Endothelial cell of umbilical vein (primary cell): ENCODE data around the gene TPH2. TPM values are rescaled to one million over a fixed set of nuclear protein-coding genes. Genes with fewer than 3 reads are reported as not detected.
A peak's percentile ranks its signal among the peaks of the same experiment; 100 is the strongest.

ENCODE experiments used
- BruUV-seq: library from RNA; stranded (reverse); fragments of 400-500 nt; replicated peaks from 2 replicates; lab custom pipeline; 2021; lab: Mats Ljungman, UMichigan
- CTCF ChIA-PET: fragments of 300-600, 350-600 bp; sonication (Branson Sonifier 250); formaldehyde crosslinking; loops from one replicate; lab custom pipeline; 2021; ENCODE audit warnings: antibody characterized with exemption, inconsistent platforms; lab: Charles Lee
- POLR2A ChIA-PET: fragments of 300-600, 350-600 bp; sonication (Branson Sonifier 250); formaldehyde crosslinking; loops from one replicate; lab custom pipeline; 2021; ENCODE audit warnings: antibody characterized with exemption, inconsistent platforms; lab: Charles Lee
- DNase-seq: peaks from one replicate; pipeline ENCODE4 v3.0.0-alpha.2; 2011; ENCODE audit warnings: low read depth, low spot score
- FAIRE-seq: peaks from 2 replicates; lab custom pipeline; 2011; peaks lifted over from hg19 to GRCh38; lab: Jason Lieb, UNC
- H2AFZ ChIP-seq: 2 replicates; pipeline ENCODE4 v1.6.0; 2012; ENCODE audit warnings: low read depth, low read length, control low read depth, inconsistent platforms
- H3K27ac ChIP-seq: 2 replicates; pipeline ENCODE4 v1.5.1; 2011; ENCODE audit warnings: low read depth, mild to moderate bottlenecking, control low read depth, low read length, moderate library complexity; ENCODE audit not compliant: insufficient read depth
- H3K27me3 ChIP-seq, 2 experiments: 2 replicates each; pipeline versions ENCODE4 v1.6.0 to v1.6.1; 2011; ENCODE audit warnings: low read length in 2 of 2, mixed read lengths in 1 of 2; ENCODE audit not compliant: control insufficient read depth in 2 of 2, insufficient read depth in 2 of 2
- H3K36me3 ChIP-seq, 2 experiments: 2 replicates in 1 of 2; 3 replicates in 1 of 2; pipeline ENCODE4 v1.5.1; 2011; ENCODE audit warnings: low read length in 2 of 2, mild to moderate bottlenecking in 1 of 2, moderate library complexity in 1 of 2; ENCODE audit not compliant: control insufficient read depth in 2 of 2, insufficient read depth in 2 of 2; ENCODE audit errors: extremely low read depth in 1 of 2
- H3K4me1 ChIP-seq: 3 replicates; pipeline ENCODE4 v1.5.1; 2011; ENCODE audit warnings: mild to moderate bottlenecking, low read length; ENCODE audit not compliant: control insufficient read depth, insufficient read depth; ENCODE audit errors: extremely low read depth
- H3K4me2 ChIP-seq: 2 replicates; pipeline ENCODE4 v1.6.1; 2011; ENCODE audit warnings: low read length, control low read depth, mixed read lengths; ENCODE audit not compliant: insufficient read depth
- H3K4me3 ChIP-seq, 3 experiments: fragments of 200-600 bp in 1 of 3; sonication (generic), shearing (Covaris generic) in 1 of 3; replicated peaks in 1 of 3; 2 replicates each; pipeline ENCODE4 v1.5.1; 2011 to 2016; ENCODE audit warnings: control low read depth in 3 of 3, low read length in 3 of 3, mild to moderate bottlenecking in 2 of 3, inconsistent platforms in 1 of 3, low read depth in 1 of 3, moderate library complexity in 1 of 3; ENCODE audit not compliant: insufficient read depth in 1 of 3
- H3K79me2 ChIP-seq: 2 replicates; pipeline ENCODE4 v1.6.0; 2012; ENCODE audit warnings: low read length, inconsistent platforms; ENCODE audit not compliant: control insufficient read depth, insufficient read depth
- H3K9ac ChIP-seq: replicated peaks from 2 replicates; pipeline ENCODE3; 2011; ENCODE audit warnings: low read length, control low read depth; ENCODE audit not compliant: insufficient read depth; ENCODE audit errors: extremely low read depth
- H3K9me1 ChIP-seq: replicated peaks from 3 replicates; pipeline ENCODE4 v1.6.0; 2011; ENCODE audit warnings: mild to moderate bottlenecking, low read length; ENCODE audit not compliant: control insufficient read depth, insufficient read depth; ENCODE audit errors: extremely low read depth
- H3K9me3 ChIP-seq: replicated peaks from 2 replicates; pipeline ENCODE4 v1.5.1; 2012; ENCODE audit warnings: low read length, inconsistent platforms; ENCODE audit not compliant: control insufficient read depth, insufficient read depth
- H4K20me1 ChIP-seq: replicated peaks from 2 replicates; pipeline ENCODE3; 2011; ENCODE audit warnings: mild to moderate bottlenecking, low read length; ENCODE audit not compliant: control insufficient read depth, insufficient read depth; ENCODE audit errors: extremely low read depth
- CTCF ChIP-seq, 2 donors: IDR thresholded peaks; 1 replicate in 1 of 2; 2 replicates in 1 of 2; pipeline ENCODE4 v1.5.1; 2011; ENCODE audit warnings: low read length in 2 of 2, mild to moderate bottlenecking in 2 of 2, moderate library complexity in 2 of 2, control low read depth in 1 of 2, inconsistent platforms in 1 of 2, low read depth in 1 of 2; ENCODE audit not compliant: insufficient read depth in 1 of 2; ENCODE audit errors: extremely low read depth in 1 of 2
- EZH2 ChIP-seq: IDR thresholded peaks from 2 replicates; pipeline ENCODE4 v1.6.1; 2012; ENCODE audit warnings: borderline replicate concordance, low read depth, mild to moderate bottlenecking, moderate library complexity, low read length, inconsistent platforms; ENCODE audit not compliant: severe bottlenecking
- FOS ChIP-seq: IDR thresholded peaks from 2 replicates; pipeline ENCODE4 v1.6.1; 2011; ENCODE audit warnings: mild to moderate bottlenecking, low read length, moderate library complexity, borderline replicate concordance; ENCODE audit not compliant: insufficient read depth
- GATA2 ChIP-seq: IDR thresholded peaks from 2 replicates; pipeline ENCODE4 v1.7.0; 2011; ENCODE audit warnings: low read depth, mild to moderate bottlenecking, moderate library complexity, mixed read lengths, low read length; ENCODE audit not compliant: insufficient read length, insufficient read depth
- JUN ChIP-seq: IDR thresholded peaks from 2 replicates; pipeline ENCODE4 v1.6.1; 2011; ENCODE audit warnings: borderline replicate concordance, low read depth; ENCODE audit not compliant: insufficient read length, insufficient read depth
- MAX ChIP-seq: IDR thresholded peaks from 2 replicates; pipeline ENCODE4 v1.6.1; 2011; ENCODE audit not compliant: insufficient read depth, insufficient read length
- MYC ChIP-seq: IDR thresholded peaks from one replicate; pipeline ENCODE4 v1.6.1; 2011; ENCODE audit warnings: mild to moderate bottlenecking, low read depth, low read length
- POLR2A ChIP-seq: IDR thresholded peaks from 2 replicates; pipeline ENCODE4 v1.6.1; 2012; ENCODE audit warnings: low read depth, mild to moderate bottlenecking, control low read depth, low read length
- POLR2AphosphoS5 ChIP-seq: IDR thresholded peaks from 2 replicates; pipeline ENCODE4 v1.6.1; 2012; ENCODE audit warnings: low read depth, mild to moderate bottlenecking, control low read depth, low read length, moderate library complexity; ENCODE audit not compliant: insufficient read depth
- dilution Hi-C: fragments of 300-500 bp; cut with MboI; formaldehyde crosslinking; loops from one replicate; pipeline ENCODE4 v1.15.0; 2019; ENCODE audit warnings: low sequenced_read_pairs; ENCODE audit not compliant: extremely low pct_ligation_motif_present
- intact Hi-C: fragments of 100-400 bp; cut with micrococcal nuclease; formaldehyde crosslinking; loops from one replicate; pipeline ENCODE4 v1.10.0; 2022
- polyA plus RNA-seq, 4 experiments: library from polyadenylated mRNA; depleted of rRNA in 3 of 4; stranded (reverse) in 3 of 4; unstranded in 1 of 4; fragments of >200 nt; gene quantifications; 2 replicates each; pipeline versions ENCODE4 v1.2.1 to v1.2.3, GENCODE V29; 2011 to 2012; ENCODE audit warnings: missing spikeins in 1 of 4
- total RNA-seq: library from RNA; stranded (reverse); gene quantifications from 2 replicates; pipeline ENCODE4 v1.2.3, GENCODE V29; 2021

Gene TPH2
- total and polyA plus RNA-seq, 2 donors (not counting 3 experiments of a cell fraction or from before 2014, with no cell fraction given) = not detected

GRCh38 chr12:71892059-71892458 lies 46.6 kb upstream of the TPH2 start:
- dilution Hi-C loops (no loop called here), intact Hi-C loops (no loop called here)
- Histone ChIP-seq H3K9me3 (no peaks in the 10 kb centered on the region), H3K79me2 (no peaks in the 10 kb centered on the region), H4K20me1 (no peaks in the 10 kb centered on the region), H3K4me2 (peak overlapping the region; percentile 22), H3K9me1 (no peaks in the 10 kb centered on the region), H3K27me3 (no peaks in the 10 kb centered on the region), H3K9ac (no peak overlapping the region), H3K36me3 (no peaks in the 10 kb centered on the region), H2AFZ (no peak overlapping the region), H3K4me3 (no peak overlapping the region), H3K27ac (no peak overlapping the region), H3K4me1 (peaks cover 10% of the 10 kb centered on the region)
- TF ChIP-seq POLR2A (no peak), CTCF (IDR thresholded peaks at IDR 0.05; ENCODE audit: extremely low read depth in 1 of 2, insufficient read depth in 1 of 2, low read depth in 1 of 2, low read length in 2 of 2) (no peak), FOS (peak; percentile 39), GATA2 (peak; percentile 28)
- peak; percentile 77 for DNase-seq
- BruUV-seq = no TSS peak
- peak; percentile 53 for FAIRE-seq
- ChIA-PET POLR2A (no interaction called here), CTCF (interaction anchor here (0.6 to 1.9 kb wide), 7 partner anchors 9 to 112 kb away, joined by 3 to 5 read pairs (median 4); no protein-coding TSS in a partner anchor)

- Histone ChIP-seq H3K4me3 (no peak overlapping the region), H4K20me1 (no peaks in the 10 kb centered on the region), H3K27ac (no peak overlapping the region), H3K79me2 (no peaks in the 10 kb centered on the region), H3K9me1 (no peaks in the 10 kb centered on the region), H3K4me2 (no peak overlapping the region), H3K9me3 (no peaks in the 10 kb centered on the region), H3K9ac (no peak overlapping the region), H3K36me3 (peaks cover 0 to 4% of the 10 kb centered on the region in 2 experiments), H2AFZ (no peak overlapping the region), H3K27me3 (no peaks in the 10 kb centered on the region), H3K4me1 (peaks cover 10% of the 10 kb centered on the region)
- DNase-seq (no peak), FAIRE-seq (no peak)
- TF ChIP-seq EZH2 = no peak
- no peak for TF ChIP-seq CTCF (IDR thresholded peaks at IDR 0.05; ENCODE audit: extremely low read depth in 1 of 2, insufficient read depth in 1 of 2, low read depth in 1 of 2, low read length in 2 of 2)
- no peak for TF ChIP-seq POLR2A
- no peak for TF ChIP-seq POLR2AphosphoS5
- TF ChIP-seq MAX = no peak
- TF ChIP-seq JUN = no peak
- no peak for TF ChIP-seq MYC
- no peak for TF ChIP-seq FOS
- no peak for TF ChIP-seq GATA2
- no TSS peak for BruUV-seq
- dilution Hi-C loops (no loop called here), intact Hi-C loops (no loop called here)
- ChIA-PET POLR2A (no interaction called here), CTCF (no interaction called here)
Observed at GRCh38 chr12:71896205-71896882, 42.3 kb upstream of the TPH2 start.
